ENCODE results near the gene ZDHHC13. TPM values are rescaled to one million over a fixed set of nuclear protein-coding genes. Genes with fewer than 3 reads are reported as not detected.

The ZDHHC13 gene
- total RNA-seq, 1 experiment from 2014 or later: 35.5 TPM

DNA sequence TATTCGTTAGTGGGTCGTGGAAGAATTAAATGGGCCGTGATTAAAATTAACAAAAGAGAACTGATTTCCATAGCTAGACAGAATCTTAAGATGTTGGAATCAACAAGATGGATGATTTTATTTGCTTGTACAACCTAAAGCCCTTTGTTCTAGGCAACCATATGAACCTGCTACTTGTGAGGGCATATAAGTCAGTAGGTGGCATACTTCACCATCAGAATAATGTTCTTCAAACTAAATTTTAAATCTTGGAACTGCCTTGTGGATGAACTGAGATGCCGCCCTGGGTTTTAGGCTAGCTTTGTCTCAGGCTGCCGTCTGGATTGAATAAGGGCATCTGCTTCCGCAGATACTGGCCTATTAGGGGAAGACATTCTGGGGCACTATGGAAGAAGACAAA, 43.9 kb downstream of the ZDHHC13 start:
- peak; percentile 36; the same call in 1 of the 2 replicates for TF ChIP-seq CTCF (conservative IDR thresholded peaks at IDR 0.05)
- no peak for TF ChIP-seq EZH2 (IDR thresholded peaks at IDR 0.05; ENCODE audit: low read depth)

GRCh38 chr11:19161651-19162050, 44.7 kb downstream of the ZDHHC13 start:
- H3K4me1 ChIP-seq (replicated peaks; ENCODE audit: insufficient read depth): no peaks in the 10 kb centered on the region
- H2AFZ ChIP-seq: no peak overlapping the region
- peaks cover 68% of the 10 kb centered on the region for H3K36me3 ChIP-seq (ENCODE audit: low read depth)
- intact Hi-C loops (cut with micrococcal nuclease; ENCODE audit: unreplicated experiment): loop anchor here (5.0 kb wide), 1 partner anchor 391 kb away; no protein-coding TSS in a partner anchor
- H3K9me3 ChIP-seq (ENCODE audit: insufficient read depth, low read depth): no peaks in the 10 kb centered on the region
- H3K4me2 ChIP-seq: no peak overlapping the region
- BruUV-seq (replicated peaks): no TSS peak
- POLR2A ChIA-PET (ENCODE audit: unreplicated experiment): no interaction called here
- H3F3A ChIP-seq (ENCODE audit: insufficient read depth, low read depth): peaks cover 5% of the 10 kb centered on the region; the same call in 1 of the 2 replicates
- TF ChIP-seq CTCF (conservative IDR thresholded peaks at IDR 0.05): no peak
- TF ChIP-seq EZH2 (IDR thresholded peaks at IDR 0.05; ENCODE audit: low read depth): no peak
- no peaks in the 10 kb centered on the region for H3K27me3 ChIP-seq (ENCODE audit: insufficient read depth, low read depth)
- H3K4me3 ChIP-seq: no peak overlapping the region
- no peak overlapping the region for H3K27ac ChIP-seq
- H4K20me1 ChIP-seq (ENCODE audit: insufficient read depth): no peaks in the 10 kb centered on the region
- no peaks in the 10 kb centered on the region for H3K79me2 ChIP-seq (ENCODE audit: low read depth)
- CTCF ChIA-PET: no interaction called here
- H3K9me2 ChIP-seq (ENCODE audit: insufficient read depth): no peaks in the 10 kb centered on the region
- no peak for DNase-seq

More for the DNA sequence above, 43.9 kb downstream of the ZDHHC13 start:
- no peaks in the 10 kb centered on the region for H3K9me2 ChIP-seq (ENCODE audit: insufficient read depth)
- no peak overlapping the region for H3K4me2 ChIP-seq
- intact Hi-C loops (cut with micrococcal nuclease; ENCODE audit: unreplicated experiment): loop anchor here (5.0 kb wide), 1 partner anchor 391 kb away; no protein-coding TSS in a partner anchor
- DNase-seq: no peak
- ChIA-PET POLR2A (ENCODE audit: unreplicated experiment) (no interaction called here), CTCF (no interaction called here)
- BruUV-seq (replicated peaks): no TSS peak
- no peak overlapping the region for H3K27ac ChIP-seq
- H4K20me1 ChIP-seq (ENCODE audit: insufficient read depth): no peaks in the 10 kb centered on the region
- H3K79me2 ChIP-seq (ENCODE audit: low read depth): no peaks in the 10 kb centered on the region
- peaks cover 5% of the 10 kb centered on the region; the same call in 1 of the 2 replicates for H3F3A ChIP-seq (ENCODE audit: insufficient read depth, low read depth)
- no peak overlapping the region for H2AFZ ChIP-seq
- peaks cover 68% of the 10 kb centered on the region for H3K36me3 ChIP-seq (ENCODE audit: low read depth)
- H3K4me1 ChIP-seq (replicated peaks; ENCODE audit: insufficient read depth): no peaks in the 10 kb centered on the region
- H3K4me3 ChIP-seq: no peak overlapping the region
- H3K27me3 ChIP-seq (ENCODE audit: insufficient read depth, low read depth): no peaks in the 10 kb centered on the region
- no peaks in the 10 kb centered on the region for H3K9me3 ChIP-seq (ENCODE audit: insufficient read depth, low read depth)

GRCh38 chr11:19162951-19163505, 46.1 kb downstream of the ZDHHC13 start:
- no peak overlapping the region for H2AFZ ChIP-seq
- no peak overlapping the region for H3K4me2 ChIP-seq
- H3K9me3 ChIP-seq (ENCODE audit: insufficient read depth, low read depth): no peaks in the 10 kb centered on the region
- H3K79me2 ChIP-seq (ENCODE audit: low read depth): no peaks in the 10 kb centered on the region
- H3K4me3 ChIP-seq: no peak overlapping the region
- intact Hi-C loops (cut with micrococcal nuclease; ENCODE audit: unreplicated experiment): loop anchor here (5.0 kb wide), 1 partner anchor 389 kb away; no protein-coding TSS in a partner anchor
- no peak overlapping the region for H3K27ac ChIP-seq
- no peak for TF ChIP-seq EZH2 (IDR thresholded peaks at IDR 0.05; ENCODE audit: low read depth)
- TF ChIP-seq CTCF (conservative IDR thresholded peaks at IDR 0.05): no peak
- CTCF ChIA-PET: no interaction called here
- no peaks in the 10 kb centered on the region for H3K9me2 ChIP-seq (ENCODE audit: insufficient read depth)
- peaks cover 59% of the 10 kb centered on the region for H3K36me3 ChIP-seq (ENCODE audit: low read depth)
- POLR2A ChIA-PET (ENCODE audit: unreplicated experiment): no interaction called here
- H3K27me3 ChIP-seq (ENCODE audit: insufficient read depth, low read depth): no peaks in the 10 kb centered on the region
- no peaks in the 10 kb centered on the region for H3K4me1 ChIP-seq (replicated peaks; ENCODE audit: insufficient read depth)
- no peaks in the 10 kb centered on the region for H4K20me1 ChIP-seq (ENCODE audit: insufficient read depth)
- DNase-seq: no peak
- no TSS peak for BruUV-seq (replicated peaks)
- H3F3A ChIP-seq (ENCODE audit: insufficient read depth, low read depth): peaks cover 3% of the 10 kb centered on the region; the same call in 1 of the 2 replicates

All from PC-9 (cell line).